ACHN (cell line): ENCODE data around the gene ATP2A1.

Experiments
- DNase-seq: peaks from one replicate; pipeline ENCODE4 v3.0.0-alpha.2; 2015
- in situ Hi-C: cut with HindIII; loops from 2 replicates; pipeline ENCODE4 v1.10.0; 2017; ENCODE audit warnings: low sequenced_read_pairs, low pct_ligation_motif_present, low pct_unique_long_range_greater_than_20kb

ATP2A1 gene

GRCh38 chr16:28946681-28947080 is 68.4 kb downstream of the ATP2A1 start:
- DNase-seq, result no peak
- in situ Hi-C loops, result no loop called here

GRCh38 chr16:28950648-28951409 is 72.5 kb downstream of the ATP2A1 start, which contains the start of gene NFATC2IP:
Gene NFATC2IP, plus strand, starts transcription at chr16:28950937. Its CDS starts 75 bp downstream, at chr16:28951012.
- peak; percentile 100 for DNase-seq
- in situ Hi-C loops, result no loop called here

DNA sequence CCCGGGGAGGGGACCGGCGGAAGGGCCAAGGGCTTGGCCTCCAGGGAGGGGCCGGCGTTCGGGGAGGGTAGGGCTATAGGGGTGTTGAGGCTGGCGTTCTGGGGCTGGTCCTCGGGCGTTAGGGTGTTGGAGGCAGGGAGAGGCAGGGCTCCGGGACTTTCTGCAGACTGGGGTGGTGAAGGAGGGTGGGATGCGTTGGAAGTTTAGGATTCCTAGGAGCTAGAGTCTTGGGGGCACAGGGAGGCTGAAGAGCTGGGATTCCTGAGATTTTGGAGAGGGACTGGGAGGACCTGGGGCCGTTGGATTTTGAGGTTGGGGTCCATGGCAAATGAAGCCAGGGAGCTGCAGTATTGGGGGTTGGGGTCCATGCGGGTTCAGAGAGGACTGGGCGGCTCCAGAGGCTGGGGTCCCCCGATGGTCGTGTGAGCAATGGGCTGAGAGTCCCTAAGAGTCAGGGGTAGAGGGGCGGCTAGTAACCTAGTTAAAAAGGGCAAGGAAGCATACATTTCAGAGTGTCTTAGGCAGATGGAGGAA is 73.2 kb downstream of the ATP2A1 start:
- peak; percentile 35 for DNase-seq
- in situ Hi-C loops, result no loop called here
